Measurements from ENCODE around the gene ADI1. TPM values are rescaled to one million over a fixed set of nuclear protein-coding genes. Genes with fewer than 3 reads are reported as not detected.

The ADI1 gene
- total and polyA plus RNA-seq, 4 donors = 56.2 to 660 (median 158) TPM

DNA sequence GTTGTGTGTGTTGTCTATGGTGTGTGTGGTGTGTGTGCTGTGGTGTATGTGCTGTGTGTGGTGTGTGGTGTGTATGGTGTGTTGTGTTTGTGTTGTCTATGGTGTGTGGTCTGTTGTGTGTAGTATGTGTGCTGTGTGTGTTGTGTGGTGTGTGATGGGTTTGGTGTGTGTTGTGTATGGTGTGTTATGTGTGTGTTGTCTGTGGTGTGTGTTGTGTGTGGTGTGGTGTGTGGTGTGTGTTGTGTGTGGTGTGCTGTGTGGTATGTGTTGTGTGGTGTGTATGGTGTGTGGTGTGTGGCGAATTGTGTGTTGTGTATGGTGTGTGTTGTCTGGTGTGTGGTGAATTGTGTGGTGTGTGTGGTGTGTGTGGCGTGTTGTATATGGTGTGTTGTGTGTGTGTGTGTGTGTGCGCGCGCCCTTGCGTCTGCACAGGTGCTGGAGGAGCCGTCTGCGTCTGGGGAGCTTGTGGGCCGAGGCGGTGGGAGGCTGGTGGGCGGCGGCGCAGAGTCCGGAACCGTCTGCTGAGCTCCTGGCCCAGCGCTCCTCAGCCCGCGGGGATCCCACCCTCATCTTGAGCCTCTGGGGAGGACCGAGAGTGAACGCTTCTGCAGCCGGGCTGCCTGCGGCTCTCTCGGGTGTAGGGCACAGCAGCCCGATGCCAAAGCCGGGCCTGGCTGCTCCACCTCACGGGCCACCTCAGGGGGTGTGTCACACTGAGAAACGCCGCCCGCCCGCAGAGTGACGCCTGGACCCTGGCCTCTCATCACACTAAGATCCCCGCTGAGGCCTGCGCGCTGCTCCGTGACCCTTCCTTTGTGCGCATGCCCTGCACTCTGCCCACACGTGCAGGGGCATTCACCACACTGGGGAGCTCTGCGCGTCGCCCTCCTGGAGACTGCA is 8.8 kb upstream of the ADI1 start:
- DNase-seq (ENCODE audit: low spot score) = no peak
- TF ChIP-seq JUND (IDR thresholded peaks at IDR 0.05) (no peak), ATF3 (IDR thresholded peaks at IDR 0.05) (no peak), RAD21 (IDR thresholded peaks at IDR 0.05) (no peak)
- TF ChIP-seq, protein P1, sequence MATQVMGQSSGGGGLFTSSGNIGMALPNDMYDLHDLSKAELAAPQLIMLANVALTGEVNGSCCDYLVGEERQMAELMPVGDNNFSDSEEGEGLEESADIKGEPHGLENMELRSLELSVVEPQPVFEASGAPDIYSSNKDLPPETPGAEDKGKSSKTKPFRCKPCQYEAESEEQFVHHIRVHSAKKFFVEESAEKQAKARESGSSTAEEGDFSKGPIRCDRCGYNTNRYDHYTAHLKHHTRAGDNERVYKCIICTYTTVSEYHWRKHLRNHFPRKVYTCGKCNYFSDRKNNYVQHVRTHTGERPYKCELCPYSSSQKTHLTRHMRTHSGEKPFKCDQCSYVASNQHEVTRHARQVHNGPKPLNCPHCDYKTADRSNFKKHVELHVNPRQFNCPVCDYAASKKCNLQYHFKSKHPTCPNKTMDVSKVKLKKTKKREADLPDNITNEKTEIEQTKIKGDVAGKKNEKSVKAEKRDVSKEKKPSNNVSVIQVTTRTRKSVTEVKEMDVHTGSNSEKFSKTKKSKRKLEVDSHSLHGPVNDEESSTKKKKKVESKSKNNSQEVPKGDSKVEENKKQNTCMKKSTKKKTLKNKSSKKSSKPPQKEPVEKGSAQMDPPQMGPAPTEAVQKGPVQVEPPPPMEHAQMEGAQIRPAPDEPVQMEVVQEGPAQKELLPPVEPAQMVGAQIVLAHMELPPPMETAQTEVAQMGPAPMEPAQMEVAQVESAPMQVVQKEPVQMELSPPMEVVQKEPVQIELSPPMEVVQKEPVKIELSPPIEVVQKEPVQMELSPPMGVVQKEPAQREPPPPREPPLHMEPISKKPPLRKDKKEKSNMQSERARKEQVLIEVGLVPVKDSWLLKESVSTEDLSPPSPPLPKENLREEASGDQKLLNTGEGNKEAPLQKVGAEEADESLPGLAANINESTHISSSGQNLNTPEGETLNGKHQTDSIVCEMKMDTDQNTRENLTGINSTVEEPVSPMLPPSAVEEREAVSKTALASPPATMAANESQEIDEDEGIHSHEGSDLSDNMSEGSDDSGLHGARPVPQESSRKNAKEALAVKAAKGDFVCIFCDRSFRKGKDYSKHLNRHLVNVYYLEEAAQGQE (IDR thresholded peaks at IDR 0.05) = no peak
- Histone ChIP-seq H3K27ac (ENCODE audit: low read depth in 1 of 2, low read length in 2 of 2) (no peak overlapping the region), H3K4me1 (ENCODE audit: control insufficient read depth in 4 of 4, insufficient read depth in 4 of 4, low read length in 3 of 4) (peaks cover 14 to 23% (median 21%) of the 10 kb centered on the region in 4 donors), H3K27me3 (ENCODE audit: control insufficient read depth in 4 of 4, insufficient read depth in 4 of 4, low read length in 3 of 4) (no peaks in the 10 kb centered on the region), H3K4me3 (ENCODE audit: low read depth in 1 of 3, low read length in 3 of 3) (no peak overlapping the region), H3K9ac (ENCODE audit: low read depth in 1 of 2, low read length in 2 of 2) (no peak overlapping the region), H3K36me3 (ENCODE audit: control insufficient read depth in 4 of 4, insufficient read depth in 3 of 4, low read depth in 1 of 4, low read length in 3 of 4) (no peaks in the 10 kb centered on the region), H3K9me3 (ENCODE audit: control insufficient read depth in 4 of 4, low read length in 3 of 4) (no peaks in the 10 kb centered on the region)
- WGBS = 93% methylated on average over 40 of the region's 40 CpGs

DNA sequence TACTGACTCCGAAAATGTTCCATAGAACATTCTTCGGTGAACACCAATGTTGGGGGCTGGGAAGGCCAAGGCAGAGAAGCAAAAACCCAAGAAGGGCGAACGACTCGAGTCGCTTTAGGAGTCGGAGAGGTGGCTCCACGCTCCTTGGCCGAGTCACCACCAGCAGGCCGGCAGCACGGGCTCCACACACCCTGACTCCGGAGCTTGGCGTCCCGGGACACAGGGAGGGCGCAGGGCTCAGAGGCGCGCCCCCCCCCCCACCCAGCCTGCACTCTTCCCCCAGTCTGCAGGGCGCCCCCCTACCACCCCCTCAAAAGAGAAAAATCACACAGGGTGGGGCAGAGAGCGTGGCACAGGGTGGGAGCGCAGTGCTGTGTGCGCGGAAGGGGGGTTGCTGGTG is 7.5 kb upstream of the ADI1 start:
- Histone ChIP-seq H3K4me1 (ENCODE audit: control insufficient read depth in 4 of 4, insufficient read depth in 4 of 4, low read length in 3 of 4) (peaks cover 17 to 31% (median 29%) of the 10 kb centered on the region in 4 donors), H3K4me3 (ENCODE audit: low read depth in 1 of 3, low read length in 3 of 3) (no peak overlapping the region), H3K36me3 (ENCODE audit: control insufficient read depth in 4 of 4, insufficient read depth in 3 of 4, low read depth in 1 of 4, low read length in 3 of 4) (no peaks in the 10 kb centered on the region), H3K27ac (ENCODE audit: low read depth in 1 of 2, low read length in 2 of 2) (no peak overlapping the region), H3K9me3 (ENCODE audit: control insufficient read depth in 4 of 4, low read length in 3 of 4) (no peaks in the 10 kb centered on the region), H3K9ac (ENCODE audit: low read depth in 1 of 2, low read length in 2 of 2) (no peak overlapping the region), H3K27me3 (ENCODE audit: control insufficient read depth in 4 of 4, insufficient read depth in 4 of 4, low read length in 3 of 4) (no peaks in the 10 kb centered on the region)
- no peak for TF ChIP-seq HNF4G (IDR thresholded peaks at IDR 0.05)
- no peak for TF ChIP-seq RXRA (IDR thresholded peaks at IDR 0.05)
- TF ChIP-seq GABPA (IDR thresholded peaks at IDR 0.05 in 1 of 2, conservative IDR thresholded peaks at IDR 0.05 in 1 of 2) = no peak
- TF ChIP-seq, protein P1 (IDR thresholded peaks at IDR 0.05) = no peak
- TF ChIP-seq, protein P2, sequence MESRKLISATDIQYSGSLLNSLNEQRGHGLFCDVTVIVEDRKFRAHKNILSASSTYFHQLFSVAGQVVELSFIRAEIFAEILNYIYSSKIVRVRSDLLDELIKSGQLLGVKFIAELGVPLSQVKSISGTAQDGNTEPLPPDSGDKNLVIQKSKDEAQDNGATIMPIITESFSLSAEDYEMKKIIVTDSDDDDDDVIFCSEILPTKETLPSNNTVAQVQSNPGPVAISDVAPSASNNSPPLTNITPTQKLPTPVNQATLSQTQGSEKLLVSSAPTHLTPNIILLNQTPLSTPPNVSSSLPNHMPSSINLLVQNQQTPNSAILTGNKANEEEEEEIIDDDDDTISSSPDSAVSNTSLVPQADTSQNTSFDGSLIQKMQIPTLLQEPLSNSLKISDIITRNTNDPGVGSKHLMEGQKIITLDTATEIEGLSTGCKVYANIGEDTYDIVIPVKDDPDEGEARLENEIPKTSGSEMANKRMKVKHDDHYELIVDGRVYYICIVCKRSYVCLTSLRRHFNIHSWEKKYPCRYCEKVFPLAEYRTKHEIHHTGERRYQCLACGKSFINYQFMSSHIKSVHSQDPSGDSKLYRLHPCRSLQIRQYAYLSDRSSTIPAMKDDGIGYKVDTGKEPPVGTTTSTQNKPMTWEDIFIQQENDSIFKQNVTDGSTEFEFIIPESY (IDR thresholded peaks at IDR 0.05) = no peak
- TF ChIP-seq NR2F2 (IDR thresholded peaks at IDR 0.05) = no peak
- no peak for TF ChIP-seq SP1 (IDR thresholded peaks at IDR 0.05)
- no peak for TF ChIP-seq HNF4A (conservative IDR thresholded peaks at IDR 0.05)
- TF ChIP-seq FOXA2 (IDR thresholded peaks at IDR 0.05) = no peak
- TF ChIP-seq ATF3 (IDR thresholded peaks at IDR 0.05) = no peak
- TF ChIP-seq EGR1 (IDR thresholded peaks at IDR 0.05; ENCODE audit: low read depth in 2 of 2) = no peak
- no peak for TF ChIP-seq RAD21 (IDR thresholded peaks at IDR 0.05)
- no peak for TF ChIP-seq TAF1 (conservative IDR thresholded peaks at IDR 0.05)
- no peak for TF ChIP-seq JUND (IDR thresholded peaks at IDR 0.05)
- TF ChIP-seq, protein P3, sequence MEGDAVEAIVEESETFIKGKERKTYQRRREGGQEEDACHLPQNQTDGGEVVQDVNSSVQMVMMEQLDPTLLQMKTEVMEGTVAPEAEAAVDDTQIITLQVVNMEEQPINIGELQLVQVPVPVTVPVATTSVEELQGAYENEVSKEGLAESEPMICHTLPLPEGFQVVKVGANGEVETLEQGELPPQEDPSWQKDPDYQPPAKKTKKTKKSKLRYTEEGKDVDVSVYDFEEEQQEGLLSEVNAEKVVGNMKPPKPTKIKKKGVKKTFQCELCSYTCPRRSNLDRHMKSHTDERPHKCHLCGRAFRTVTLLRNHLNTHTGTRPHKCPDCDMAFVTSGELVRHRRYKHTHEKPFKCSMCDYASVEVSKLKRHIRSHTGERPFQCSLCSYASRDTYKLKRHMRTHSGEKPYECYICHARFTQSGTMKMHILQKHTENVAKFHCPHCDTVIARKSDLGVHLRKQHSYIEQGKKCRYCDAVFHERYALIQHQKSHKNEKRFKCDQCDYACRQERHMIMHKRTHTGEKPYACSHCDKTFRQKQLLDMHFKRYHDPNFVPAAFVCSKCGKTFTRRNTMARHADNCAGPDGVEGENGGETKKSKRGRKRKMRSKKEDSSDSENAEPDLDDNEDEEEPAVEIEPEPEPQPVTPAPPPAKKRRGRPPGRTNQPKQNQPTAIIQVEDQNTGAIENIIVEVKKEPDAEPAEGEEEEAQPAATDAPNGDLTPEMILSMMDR (IDR thresholded peaks at IDR 0.05; ENCODE audit: low read depth, low read length, missing input control) = no peak
- no peak for DNase-seq (ENCODE audit: low spot score)
- 94% methylated on average over 22 of the region's 22 CpGs for WGBS
